ENCODE measurements around the gene KANTR. TPM values are rescaled to one million over a fixed set of nuclear protein-coding genes. Genes with fewer than 3 reads are reported as not detected.

KANTR gene
- total and polyA plus RNA-seq, 2 of the 4 experiments (the other 2 are of a cell fraction), result 1.6 to 6.3 TPM

DNA sequence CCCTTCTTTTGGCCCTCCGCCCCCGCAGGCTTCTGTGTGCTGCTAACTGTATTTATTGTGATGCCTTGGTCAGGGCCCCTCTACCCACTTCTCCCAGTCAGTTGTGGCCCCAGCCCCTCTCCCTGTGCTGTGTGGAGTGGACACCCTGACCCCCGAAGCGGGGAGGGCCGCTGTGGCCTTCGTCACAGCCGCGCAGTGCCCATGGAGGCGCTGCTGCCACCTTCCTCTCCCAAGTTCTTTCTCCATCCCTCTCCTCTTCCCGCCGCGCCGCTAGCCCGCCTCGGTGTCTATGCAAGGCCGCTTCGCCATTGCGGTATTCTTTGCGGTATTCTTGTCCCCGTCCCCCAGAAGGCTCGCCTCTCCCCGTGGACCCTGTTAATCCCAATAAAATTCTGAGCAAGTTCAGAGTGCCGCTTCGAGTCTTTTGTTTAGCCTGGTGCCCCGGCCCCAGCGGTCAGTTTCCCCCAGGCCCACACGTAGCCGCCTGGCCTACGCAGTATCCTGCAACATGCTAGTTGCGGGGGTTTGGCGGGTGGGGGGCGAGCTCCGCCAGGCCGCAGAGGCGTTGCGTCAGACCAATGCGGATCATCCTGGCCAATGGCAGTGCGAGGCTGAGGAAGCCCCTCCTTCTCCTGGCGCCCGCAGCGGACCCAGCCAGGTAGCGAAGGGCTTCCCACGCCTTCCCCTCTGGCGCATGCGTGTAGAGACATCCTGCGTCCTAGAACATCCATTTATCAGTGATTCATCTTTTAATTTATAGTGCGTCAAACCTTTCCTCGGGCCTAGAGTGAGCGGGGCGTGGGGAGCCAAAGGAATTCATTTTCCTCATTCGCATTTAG, 5.6 kb upstream of the KANTR start:
- H4K91ac ChIP-seq (ENCODE audit: insufficient read depth, low read depth, low read length), result no peak overlapping the region
- DNase-seq (peak; percentile 78), ATAC-seq (ENCODE audit: low read depth) (peak; percentile 46)
- ChIA-PET POLR2A (ENCODE audit: unreplicated experiment) (no interaction called here), CTCF (no interaction called here)
- no peaks in the 10 kb centered on the region for H3K27me3 ChIP-seq (ENCODE audit: control insufficient read depth, insufficient read depth, low read length)
- H3K79me1 ChIP-seq (ENCODE audit: low read depth in 1 of 2, low read length in 2 of 2), result peaks cover 8 to 28% of the 10 kb centered on the region in 2 experiments; a peak in 2 of 4 replicates
- peaks cover 24% of the 10 kb centered on the region for H4K20me1 ChIP-seq (ENCODE audit: insufficient read depth, low read length)
- dilution Hi-C loops (cut with HindIII; ENCODE audit: low sequenced_read_pairs, unreplicated experiment), result no loop called here
- in situ Hi-C loops (cut with MboI; ENCODE audit: low sequenced_read_pairs), result no loop called here
- H2BK15ac ChIP-seq (ENCODE audit: low read depth, low read length), result no peak overlapping the region
- BruUV-seq (replicated peaks), result TSS peak; percentile 46
- H2AK9ac ChIP-seq (replicated peaks; ENCODE audit: low read depth, low read length, poor library complexity), result peak overlapping the region; percentile 76
- no peak overlapping the region for H2BK20ac ChIP-seq (ENCODE audit: low read depth, low read length)
- H3K4me3 ChIP-seq (ENCODE audit: insufficient read depth, low read depth, low read length), result peak overlapping the region; percentile 33; the same call in 1 of the 2 replicates
- H3K14ac ChIP-seq (replicated peaks; ENCODE audit: low read depth, low read length), result no peak overlapping the region
- H4K8ac ChIP-seq (ENCODE audit: low read depth in 2 of 2, low read length in 2 of 2), result peak overlapping the region in 1 of 2 experiments; percentile 36; a peak in 1 of 4 replicates
- H2BK120ac ChIP-seq (ENCODE audit: low read depth, low read length), result no peak overlapping the region
- H3K23ac ChIP-seq (ENCODE audit: low read depth, low read length), result no peak overlapping the region
- H3K27ac ChIP-seq (ENCODE audit: insufficient read depth, low read length), result no peak overlapping the region
- H2BK5ac ChIP-seq (ENCODE audit: low read depth, low read length, poor library complexity, severe bottlenecking), result peak overlapping the region; percentile 1
- peak overlapping the region; percentile 3 for H3K4ac ChIP-seq (ENCODE audit: low read depth, low read length)
- no peak overlapping the region for H4K5ac ChIP-seq (ENCODE audit: low read depth, low read length)
- peak overlapping the region; percentile 58; the same call in 1 of the 2 replicates for H3K9ac ChIP-seq (ENCODE audit: low read depth, low read length)
- peak overlapping the region; percentile 66 for H3K4me2 ChIP-seq (ENCODE audit: low read depth, low read length)
- intact Hi-C loops (cut with micrococcal nuclease), result no loop called here
- 39% methylated on average over 27 of the region's 51 CpGs; no CpG with 5 or more reads in 1 of the 2 experiments for WGBS, 2 experiments (ENCODE audit: extremely low coverage in 2 of 2, insufficient read length in 1 of 2)
- H3K4me1 ChIP-seq (ENCODE audit: control insufficient read depth, insufficient read depth, low read length), result no peaks in the 10 kb centered on the region
- TF ChIP-seq MAZ (IDR thresholded peaks at IDR 0.05; ENCODE audit: borderline replicate concordance, low read depth, low read length), result peak; percentile 49; the same call in 1 of the 2 replicates
- TF ChIP-seq CEBPB (IDR thresholded peaks at IDR 0.05; ENCODE audit: low read depth, low read length), result peak; percentile 89
- TF ChIP-seq CHD1 (IDR thresholded peaks at IDR 0.05; ENCODE audit: low read depth, low read length), result no peak
- TF ChIP-seq POLR2A (IDR thresholded peaks at IDR 0.05; ENCODE audit: low read depth, low read length), result peak; percentile 29; the same call in 1 of the 2 replicates
- H3K36me3 ChIP-seq (ENCODE audit: control insufficient read depth, insufficient read depth, low read length), result peaks cover 30% of the 10 kb centered on the region
- no peaks in the 10 kb centered on the region for H3K9me3 ChIP-seq (ENCODE audit: control insufficient read depth, insufficient read depth, low read length)
- peak overlapping the region; percentile 82 for H2AFZ ChIP-seq (replicated peaks; ENCODE audit: low read length, poor library complexity)
- no peak overlapping the region for H2AK5ac ChIP-seq (ENCODE audit: low read depth, low read length)
- H3K18ac ChIP-seq (ENCODE audit: low read depth, low read length), result no peak overlapping the region
- H3K56ac ChIP-seq (ENCODE audit: extremely low read depth, insufficient read depth, low read length), result peak overlapping the region; percentile 38; the same call in 1 of the 2 replicates
- peaks cover 5% of the 10 kb centered on the region for H3K9me1 ChIP-seq (ENCODE audit: insufficient read depth, low read length)
